ENCODE data around the gene KDM3B. TPM values are rescaled to one million over a fixed set of nuclear protein-coding genes. Genes with fewer than 3 reads are reported as not detected.

The KDM3B gene
- total and polyA plus RNA-seq, 9 of the 15 experiments (the other 6 are each of a cell fraction or from before 2014, with no cell fraction given), result 13.8 to 62.8 (median 41.9) TPM

GRCh38 chr5:138469540-138470321, 117.2 kb downstream of the KDM3B start (continued):
- TF ChIP-seq ZNF232 (CRISPR knock-in tag; IDR thresholded peaks at IDR 0.05), result no peak
- peak; percentile 98 for TF ChIP-seq HBP1 (CRISPR knock-in tag; IDR thresholded peaks at IDR 0.05)
- peak; percentile 85 for TF ChIP-seq MBD2 (IDR thresholded peaks at IDR 0.05; ENCODE audit: borderline replicate concordance, low read depth)
- no peak for TF ChIP-seq TSHZ1 (CRISPR knock-in tag; IDR thresholded peaks at IDR 0.05)
- no peak for TF ChIP-seq ELF4 (CRISPR knock-in tag; IDR thresholded peaks at IDR 0.05)
- TF ChIP-seq BCLAF1 (IDR thresholded peaks at IDR 0.05; ENCODE audit: borderline replicate concordance in 1 of 2, control insufficient read depth in 1 of 2, low read depth in 2 of 2, low read length in 1 of 2), result peak in 1 of 2 experiments; percentile 55; a peak in 2 of 4 replicates
- peak; percentile 15; the same call in 1 of the 2 replicates for TF ChIP-seq MED1 (CRISPR knock-in tag; IDR thresholded peaks at IDR 0.05; ENCODE audit: borderline replicate concordance)
- TF ChIP-seq ZNF384 (IDR thresholded peaks at IDR 0.05; ENCODE audit: low read depth, low read length), result no peak
- 0 out of 2 replicates have a peak, but pooled peaks have one; percentile 36 for TF ChIP-seq MEF2A (IDR thresholded peaks at IDR 0.05; ENCODE audit: control insufficient read depth, low read depth, low read length)
- TF ChIP-seq EWSR1 (IDR thresholded peaks at IDR 0.05; ENCODE audit: borderline replicate concordance, low read depth, partially characterized antibody), result peak; percentile 85
- TF ChIP-seq MAFF (IDR thresholded peaks at IDR 0.05; ENCODE audit: low read length), result no peak
- no peak for TF ChIP-seq SMAD3 (CRISPR knock-in tag; conservative IDR thresholded peaks at IDR 0.05)
- peak in 1 of 2 experiments; percentile 81; a peak in 3 of 4 replicates for TF ChIP-seq TEAD1 (CRISPR knock-in tag; IDR thresholded peaks at IDR 0.05)
- no peak; the same call in 1 of the 2 replicates for TF ChIP-seq ZFPM2 (CRISPR knock-in tag; IDR thresholded peaks at IDR 0.05)
- 0 out of 2 replicates have a peak, but pooled peaks have one; percentile 49 for TF ChIP-seq STAT6 (CRISPR knock-in tag; IDR thresholded peaks at IDR 0.05)
- TF ChIP-seq FOXP1 (CRISPR knock-in tag; IDR thresholded peaks at IDR 0.05), result no peak
